ENCODE data around the gene LTO1. TPM values are rescaled to one million over a fixed set of nuclear protein-coding genes. Genes with fewer than 3 reads are reported as not detected.
A peak's percentile ranks its signal among the peaks of the same experiment; 100 is the strongest.

The LTO1 gene
- total and polyA plus RNA-seq, 2 of the 13 experiments (the other 11 are each of a cell fraction or from before 2014, with no cell fraction given): 11.8 to 15.0 TPM

DNA sequence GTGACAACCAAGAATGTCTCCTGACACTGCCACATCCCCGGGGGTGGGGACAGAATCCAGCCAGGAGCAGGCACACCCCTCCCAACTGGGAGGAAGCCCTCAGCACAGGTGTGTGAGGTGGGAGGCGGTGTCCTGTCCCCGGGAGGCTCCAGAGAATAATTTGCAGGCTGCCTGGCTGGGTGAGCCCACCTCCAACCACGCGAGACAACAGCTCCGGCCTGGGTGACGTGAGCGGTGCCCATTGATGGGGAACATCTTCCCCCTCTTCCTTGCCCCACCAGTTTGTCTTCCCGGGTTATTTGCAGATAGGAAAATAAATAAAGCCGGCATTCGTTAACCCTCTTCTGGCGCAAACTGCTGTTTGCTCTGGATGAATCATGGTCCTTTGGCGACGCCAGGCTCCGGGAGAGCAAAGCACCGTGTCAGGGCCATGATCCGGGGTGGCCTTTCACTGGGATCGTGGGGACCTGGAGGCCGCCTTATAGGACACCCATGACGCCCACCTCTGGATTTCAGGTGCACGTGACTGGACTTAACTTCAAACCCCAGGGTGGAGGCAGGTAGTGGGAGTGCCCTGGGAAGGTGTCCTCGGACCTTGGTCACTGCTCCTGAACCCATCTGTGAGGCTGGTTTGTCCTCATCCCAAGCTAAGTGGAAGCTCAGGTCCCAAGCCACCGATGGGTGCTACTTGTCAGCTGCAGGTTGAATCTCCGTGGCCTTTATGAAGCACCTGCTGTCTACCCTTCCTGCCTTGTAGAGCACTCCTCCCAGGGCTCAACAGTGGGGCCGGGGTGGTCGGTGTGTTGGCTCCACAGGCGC is 20.3 kb downstream of the LTO1 start (continued):
- TF ChIP-seq ELF3 (CRISPR knock-in tag; IDR thresholded peaks at IDR 0.05) (0 out of 2 replicates have a peak, but pooled peaks have one; percentile 75), RFX1 (IDR thresholded peaks at IDR 0.05) (no peak), ATRX (CRISPR knock-in tag; IDR thresholded peaks at IDR 0.05; ENCODE audit: borderline replicate concordance) (no peak), ZC3H13 (CRISPR knock-in tag; IDR thresholded peaks at IDR 0.05) (peak; percentile 94; the same call in 1 of the 2 replicates), ZNF382 (CRISPR knock-in tag; IDR thresholded peaks at IDR 0.05; ENCODE audit: borderline replicate concordance) (no peak), GATAD2A (CRISPR knock-in tag; IDR thresholded peaks at IDR 0.05) (peak; percentile 91), CENPT (CRISPR knock-in tag; IDR thresholded peaks at IDR 0.05; ENCODE audit: low read depth) (0 out of 2 replicates have a peak, but pooled peaks have one; percentile 15), ZNF333 (CRISPR knock-in tag; IDR thresholded peaks at IDR 0.05; ENCODE audit: borderline replicate concordance) (no peak), ZNF549 (CRISPR knock-in tag; IDR thresholded peaks at IDR 0.05) (no peak), ZNF792 (CRISPR knock-in tag; IDR thresholded peaks at IDR 0.05) (peak; percentile 49), ZBTB20 (CRISPR knock-in tag; IDR thresholded peaks at IDR 0.05; ENCODE audit: borderline replicate concordance, low read depth) (peak; percentile 64; the same call in 1 of the 2 replicates), PTBP1 (IDR thresholded peaks at IDR 0.05; ENCODE audit: low read depth, low read length, poor library complexity, severe bottlenecking) (peak; percentile 25), CEBPG (CRISPR knock-in tag; IDR thresholded peaks at IDR 0.05) (peak; percentile 36; the same call in 1 of the 2 replicates), SIN3A (IDR thresholded peaks at IDR 0.05; ENCODE audit: borderline replicate concordance, low read depth, low read length) (0 out of 2 replicates have a peak, but pooled peaks have one; percentile 26), ZFP36 (IDR thresholded peaks at IDR 0.05; ENCODE audit: borderline replicate concordance, low read depth, low read length, partially characterized antibody) (no peak), U2AF1 (optimal IDR thresholded peaks at IDR 0.05; ENCODE audit: low read depth, low read length) (no peak), LCORL (IDR thresholded peaks at IDR 0.05) (no peak), LCORL (CRISPR knock-in tag; IDR thresholded peaks at IDR 0.05) (peak; percentile 96), ZFP37 (CRISPR knock-in tag; IDR thresholded peaks at IDR 0.05; ENCODE audit: borderline replicate concordance) (0 out of 2 replicates have a peak, but pooled peaks have one; percentile 57), POLR2A (IDR thresholded peaks at IDR 0.05; ENCODE audit: insufficient read depth in 1 of 2, low read depth in 2 of 2, low read length in 2 of 2) (peak; percentile 57 to 62), JUNB (CRISPR knock-in tag; IDR thresholded peaks at IDR 0.05; ENCODE audit: borderline replicate concordance) (peak; percentile 92; the same call in 1 of the 2 replicates), ZNF264 (CRISPR knock-in tag; IDR thresholded peaks at IDR 0.05) (peak; percentile 79; the same call in 1 of the 2 replicates), SMAD1 (CRISPR knock-in tag; IDR thresholded peaks at IDR 0.05; ENCODE audit: borderline replicate concordance, low read depth) (0 out of 2 replicates have a peak, but pooled peaks have one; percentile 32), MAZ (IDR thresholded peaks at IDR 0.05; ENCODE audit: borderline replicate concordance, low read depth, low read length) (0 out of 2 replicates have a peak, but pooled peaks have one; percentile 42), MAZ (CRISPR knock-in tag; IDR thresholded peaks at IDR 0.05; ENCODE audit: low read depth) (peak; percentile 80; the same call in 1 of the 2 replicates), ZFY (CRISPR knock-in tag; IDR thresholded peaks at IDR 0.05) (peak; percentile 63; the same call in 1 of the 2 replicates), HNF4A (CRISPR knock-in tag; IDR thresholded peaks at IDR 0.05) (peak; percentile 88), ZNF75D (CRISPR knock-in tag; IDR thresholded peaks at IDR 0.05; ENCODE audit: borderline replicate concordance) (peak; percentile 44; the same call in 1 of the 2 replicates), ZNF724P (CRISPR knock-in tag; IDR thresholded peaks at IDR 0.05; ENCODE audit: borderline replicate concordance) (no peak)
- TF ChIP-seq, protein P1, sequence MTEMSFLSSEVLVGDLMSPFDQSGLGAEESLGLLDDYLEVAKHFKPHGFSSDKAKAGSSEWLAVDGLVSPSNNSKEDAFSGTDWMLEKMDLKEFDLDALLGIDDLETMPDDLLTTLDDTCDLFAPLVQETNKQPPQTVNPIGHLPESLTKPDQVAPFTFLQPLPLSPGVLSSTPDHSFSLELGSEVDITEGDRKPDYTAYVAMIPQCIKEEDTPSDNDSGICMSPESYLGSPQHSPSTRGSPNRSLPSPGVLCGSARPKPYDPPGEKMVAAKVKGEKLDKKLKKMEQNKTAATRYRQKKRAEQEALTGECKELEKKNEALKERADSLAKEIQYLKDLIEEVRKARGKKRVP (CRISPR knock-in tag; IDR thresholded peaks at IDR 0.05): 0 out of 4 replicates have a peak, but pooled peaks of 1 of the 2 experiments have one; percentile 28
- TF ChIP-seq, protein P2, sequence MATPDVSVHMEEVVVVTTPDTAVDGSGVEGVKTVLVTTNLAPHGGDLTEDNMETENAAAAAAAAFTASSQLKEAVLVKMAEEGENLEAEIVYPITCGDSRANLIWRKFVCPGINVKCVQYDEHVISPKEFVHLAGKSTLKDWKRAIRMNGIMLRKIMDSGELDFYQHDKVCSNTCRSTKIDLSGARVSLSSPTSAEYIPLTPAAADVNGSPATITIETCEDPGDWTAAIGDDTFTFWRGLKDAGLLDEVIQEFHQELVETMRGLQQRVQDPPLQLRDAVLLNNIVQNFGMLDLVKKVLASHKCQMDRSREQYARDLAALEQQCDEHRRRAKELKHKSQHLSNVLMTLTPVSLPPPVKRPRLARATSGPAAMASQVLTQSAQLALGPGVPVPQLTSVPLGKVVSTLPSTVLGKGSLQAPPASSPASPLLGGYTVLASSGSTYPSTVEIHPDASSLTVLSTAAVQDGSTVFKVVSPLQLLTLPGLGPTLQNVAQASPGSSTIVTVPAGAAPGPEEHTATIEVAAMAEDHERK (CRISPR knock-in tag; IDR thresholded peaks at IDR 0.05; ENCODE audit: low read depth): no peak

Measured in HepG2 (cell line).